ENCODE measurements around the gene B3GAT2. TPM values are rescaled to one million over a fixed set of nuclear protein-coding genes. Genes with fewer than 3 reads are reported as not detected.

The B3GAT2 gene
- total RNA-seq, 5 donors from 2014 or later (not counting 1 experiment from before 2014, with no cell fraction given), result not detected

GRCh38 chr6:70823651-70824050 is 133.2 kb downstream of the B3GAT2 start:
- peaks cover 0 to 2% of the 10 kb centered on the region in 2 donors for H3K36me3 ChIP-seq (ENCODE audit: control insufficient read depth in 2 of 2, extremely low read depth in 1 of 2, insufficient read depth in 1 of 2, low read length in 1 of 2)
- no peaks in the 10 kb centered on the region for H3K27me3 Mint-ChIP-seq
- peaks cover 34% of the 10 kb centered on the region for H3K36me3 Mint-ChIP-seq
- H3K4me1 ChIP-seq (ENCODE audit: control insufficient read depth in 1 of 2, extremely low read depth in 1 of 2, insufficient read depth in 2 of 2, low read length in 2 of 2), result no peaks in the 10 kb centered on the region
- no peaks in the 10 kb centered on the region for H3K9me3 ChIP-seq
- ChIA-PET CTCF (interaction anchor here in 1 of 2 donors (0.7 to 1.4 kb wide), 2 partner anchors 13 to 51 kb away, joined by 3 to 4 read pairs; no protein-coding TSS in a partner anchor), POLR2A (no interaction called here)
- no peak for ATAC-seq (replicated peaks in 1 of 4)
- no peak overlapping the region for H3K27ac Mint-ChIP-seq
- H3K27me3 ChIP-seq (replicated peaks in 1 of 2; ENCODE audit: control insufficient read depth in 2 of 2, extremely low read depth in 1 of 2, insufficient read depth in 2 of 2, low read length in 1 of 2), result no peaks in the 10 kb centered on the region
- H3K4me1 Mint-ChIP-seq, result peaks cover 0 to 9% (median 8%) of the 10 kb centered on the region in 3 donors
- no peak for DNase-seq
- WGBS (ENCODE audit: insufficient coverage), result no CpG with 5 or more reads among the region's 1 CpG
- H3K27ac ChIP-seq (ENCODE audit: low read length), result no peak overlapping the region
- H3K4me3 Mint-ChIP-seq, result no peak overlapping the region
- peaks cover 7 to 14% (median 8%) of the 10 kb centered on the region in 3 donors for H3K9me3 Mint-ChIP-seq
- H3K4me3 ChIP-seq (ENCODE audit: control insufficient read depth in 1 of 2, extremely low read depth in 1 of 2, low read length in 1 of 2), result no peak overlapping the region

GRCh38 chr6:70821751-70822150 is 135.1 kb downstream of the B3GAT2 start:
- CTCF ChIA-PET, result interaction anchor here in 1 of 2 donors (0.7 kb wide), 1 partner anchor 513 kb away, joined by 7 read pairs; no protein-coding TSS in a partner anchor

GRCh38 chr6:70820778-70821177 is 136.1 kb downstream of the B3GAT2 start:
- no peaks in the 10 kb centered on the region for H3K9me3 ChIP-seq
- peaks cover 0 to 5% (median 2%) of the 10 kb centered on the region in 3 donors for H3K4me1 Mint-ChIP-seq
- H3K4me3 ChIP-seq (ENCODE audit: control insufficient read depth in 1 of 2, extremely low read depth in 1 of 2, low read length in 1 of 2), result no peak overlapping the region
- no peak overlapping the region for H3K4me3 Mint-ChIP-seq
- H3K4me1 ChIP-seq (ENCODE audit: control insufficient read depth in 1 of 2, extremely low read depth in 1 of 2, insufficient read depth in 2 of 2, low read length in 2 of 2), result no peaks in the 10 kb centered on the region
- POLR2A ChIA-PET, result no interaction called here
- DNase-seq (no peak), ATAC-seq (replicated peaks in 1 of 4) (no peak)
- no peak overlapping the region for H3K27ac ChIP-seq (ENCODE audit: low read length)
- peaks cover 0 to 2% of the 10 kb centered on the region in 2 donors for H3K36me3 ChIP-seq (ENCODE audit: control insufficient read depth in 2 of 2, extremely low read depth in 1 of 2, insufficient read depth in 1 of 2, low read length in 1 of 2)
- no peaks in the 10 kb centered on the region for H3K27me3 Mint-ChIP-seq
- H3K27ac Mint-ChIP-seq, result no peak overlapping the region
- WGBS (ENCODE audit: insufficient coverage), result no CpG with 5 or more reads among the region's 2 CpGs
- H3K27me3 ChIP-seq (replicated peaks in 1 of 2; ENCODE audit: control insufficient read depth in 2 of 2, extremely low read depth in 1 of 2, insufficient read depth in 2 of 2, low read length in 1 of 2), result no peaks in the 10 kb centered on the region
- CTCF ChIA-PET, result no interaction called here
- peaks cover 29% of the 10 kb centered on the region for H3K36me3 Mint-ChIP-seq
- H3K9me3 Mint-ChIP-seq, result peaks cover 7 to 14% (median 8%) of the 10 kb centered on the region in 3 donors

More at GRCh38 chr6:70821751-70822150, 135.1 kb downstream of the B3GAT2 start:
- Mint-ChIP-seq H3K9me3 (peaks cover 7 to 14% (median 8%) of the 10 kb centered on the region in 3 donors), H3K36me3 (peaks cover 24% of the 10 kb centered on the region), H3K27me3 (no peaks in the 10 kb centered on the region), H3K4me1 (peaks cover 0 to 1% (median 0%) of the 10 kb centered on the region in 3 donors), H3K4me3 (no peak overlapping the region), H3K27ac (no peak overlapping the region)
- DNase-seq (no peak), ATAC-seq (replicated peaks in 1 of 4) (no peak)
- H3K4me3 ChIP-seq (ENCODE audit: control insufficient read depth in 1 of 2, extremely low read depth in 1 of 2, low read length in 1 of 2), result no peak overlapping the region
- no peaks in the 10 kb centered on the region for H3K9me3 ChIP-seq
- POLR2A ChIA-PET, result interaction anchor here in 1 of 2 donors (0.6 kb wide), 1 partner anchor 374 kb away, joined by 3 read pairs; no protein-coding TSS in a partner anchor
- no peaks in the 10 kb centered on the region for H3K4me1 ChIP-seq (ENCODE audit: control insufficient read depth in 1 of 2, extremely low read depth in 1 of 2, insufficient read depth in 2 of 2, low read length in 2 of 2)
- H3K36me3 ChIP-seq (ENCODE audit: control insufficient read depth in 2 of 2, extremely low read depth in 1 of 2, insufficient read depth in 1 of 2, low read length in 1 of 2), result peaks cover 0 to 2% of the 10 kb centered on the region in 2 donors
- H3K27me3 ChIP-seq (replicated peaks in 1 of 2; ENCODE audit: control insufficient read depth in 2 of 2, extremely low read depth in 1 of 2, insufficient read depth in 2 of 2, low read length in 1 of 2), result no peaks in the 10 kb centered on the region
- H3K27ac ChIP-seq (ENCODE audit: low read length), result no peak overlapping the region
- WGBS (ENCODE audit: insufficient coverage), result no CpG with 5 or more reads among the region's 2 CpGs

- no peak for DNase-seq
- Mint-ChIP-seq H3K27ac (no peak overlapping the region), H3K36me3 (peaks cover 28% of the 10 kb centered on the region), H3K4me3 (no peak overlapping the region), H3K4me1 (peaks cover 0 to 6% (median 3%) of the 10 kb centered on the region in 3 donors), H3K27me3 (no peaks in the 10 kb centered on the region), H3K9me3 (peaks cover 7 to 14% (median 8%) of the 10 kb centered on the region in 3 donors)
- WGBS (ENCODE audit: insufficient coverage), result 80% methylated on average over 1 of the region's 4 CpGs
- no peaks in the 10 kb centered on the region for H3K4me1 ChIP-seq (ENCODE audit: control insufficient read depth in 1 of 2, extremely low read depth in 1 of 2, insufficient read depth in 2 of 2, low read length in 2 of 2)
- ChIA-PET CTCF (interaction anchor here in 1 of 2 donors (0.7 kb wide), 2 partner anchors 32 to 1041 kb away, joined by 3 to 5 read pairs; no protein-coding TSS in a partner anchor), POLR2A (no interaction called here)
- H3K27me3 ChIP-seq (replicated peaks in 1 of 2; ENCODE audit: control insufficient read depth in 2 of 2, extremely low read depth in 1 of 2, insufficient read depth in 2 of 2, low read length in 1 of 2), result no peaks in the 10 kb centered on the region
- no peak for ATAC-seq (replicated peaks in 1 of 4)
- peaks cover 0 to 2% of the 10 kb centered on the region in 2 donors for H3K36me3 ChIP-seq (ENCODE audit: control insufficient read depth in 2 of 2, extremely low read depth in 1 of 2, insufficient read depth in 1 of 2, low read length in 1 of 2)
- H3K4me3 ChIP-seq (ENCODE audit: control insufficient read depth in 1 of 2, extremely low read depth in 1 of 2, low read length in 1 of 2), result no peak overlapping the region
- no peaks in the 10 kb centered on the region for H3K9me3 ChIP-seq
- no peak overlapping the region for H3K27ac ChIP-seq (ENCODE audit: low read length)
Measured at GRCh38 chr6:70819646-70820045, 137.2 kb downstream of the B3GAT2 start.

GRCh38 chr6:70813885-70814284 is 143.0 kb downstream of the B3GAT2 start:
- H3K4me1 Mint-ChIP-seq, result peaks cover 2 to 6% (median 5%) of the 10 kb centered on the region in 3 donors
- no peaks in the 10 kb centered on the region for H3K36me3 ChIP-seq (ENCODE audit: control insufficient read depth in 2 of 2, extremely low read depth in 1 of 2, insufficient read depth in 1 of 2, low read length in 1 of 2)
- POLR2A ChIA-PET, result no interaction called here

DNA sequence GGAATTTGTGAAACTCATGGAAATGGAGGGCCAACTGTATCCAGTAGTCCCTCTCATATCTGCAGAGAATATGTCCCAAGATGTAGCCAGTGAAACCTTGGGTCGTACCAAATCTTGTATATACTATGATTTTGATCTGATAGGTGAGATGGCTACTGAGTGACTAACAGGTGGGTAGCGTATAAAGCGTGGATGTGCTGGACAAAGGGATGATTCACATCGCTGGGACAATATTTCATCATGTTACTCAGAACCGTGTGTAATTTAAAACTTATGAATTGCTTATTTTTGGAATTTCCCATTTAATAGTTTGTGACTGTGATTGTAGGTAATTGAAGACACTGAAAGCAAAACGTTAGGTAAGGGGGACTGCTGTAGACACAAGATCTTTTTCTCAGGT is 145.1 kb downstream of the B3GAT2 start:
- Mint-ChIP-seq H3K4me1 (peaks cover 4 to 6% (median 5%) of the 10 kb centered on the region in 3 donors), H3K4me3 (no peak overlapping the region), H3K9me3 (no peaks in the 10 kb centered on the region), H3K27me3 (no peaks in the 10 kb centered on the region), H3K27ac (no peak overlapping the region), H3K36me3 (peaks cover 40% of the 10 kb centered on the region)
- WGBS (ENCODE audit: insufficient coverage), result 87% methylated on average over 3 of the region's 6 CpGs
- DNase-seq, result no peak
- no peaks in the 10 kb centered on the region for H3K27me3 ChIP-seq (replicated peaks in 1 of 2; ENCODE audit: control insufficient read depth in 2 of 2, extremely low read depth in 1 of 2, insufficient read depth in 2 of 2, low read length in 1 of 2)
- no peak for ATAC-seq (replicated peaks in 1 of 4)
- no peak overlapping the region for H3K4me3 ChIP-seq (ENCODE audit: control insufficient read depth in 1 of 2, extremely low read depth in 1 of 2, low read length in 1 of 2)
- H3K9me3 ChIP-seq, result no peaks in the 10 kb centered on the region
- H3K36me3 ChIP-seq (ENCODE audit: control insufficient read depth in 2 of 2, extremely low read depth in 1 of 2, insufficient read depth in 1 of 2, low read length in 1 of 2), result no peaks in the 10 kb centered on the region
- ChIA-PET CTCF (no interaction called here), POLR2A (no interaction called here)
- H3K4me1 ChIP-seq (ENCODE audit: control insufficient read depth in 1 of 2, extremely low read depth in 1 of 2, insufficient read depth in 2 of 2, low read length in 2 of 2), result no peaks in the 10 kb centered on the region
- no peak overlapping the region for H3K27ac ChIP-seq (ENCODE audit: low read length)

More at GRCh38 chr6:70813885-70814284, 143.0 kb downstream of the B3GAT2 start:
- DNase-seq (no peak), ATAC-seq (replicated peaks in 1 of 4) (no peak)
- Mint-ChIP-seq H3K4me3 (no peak overlapping the region), H3K36me3 (peaks cover 27% of the 10 kb centered on the region), H3K27ac (no peak overlapping the region), H3K27me3 (no peaks in the 10 kb centered on the region), H3K9me3 (no peaks in the 10 kb centered on the region)
- no peaks in the 10 kb centered on the region for H3K27me3 ChIP-seq (replicated peaks in 1 of 2; ENCODE audit: control insufficient read depth in 2 of 2, extremely low read depth in 1 of 2, insufficient read depth in 2 of 2, low read length in 1 of 2)
- H3K4me1 ChIP-seq (ENCODE audit: control insufficient read depth in 1 of 2, extremely low read depth in 1 of 2, insufficient read depth in 2 of 2, low read length in 2 of 2), result no peaks in the 10 kb centered on the region
- CTCF ChIA-PET, result no interaction called here
- no CpG with 5 or more reads among the region's 3 CpGs for WGBS (ENCODE audit: insufficient coverage)
- no peak overlapping the region for H3K27ac ChIP-seq (ENCODE audit: low read length)
- no peaks in the 10 kb centered on the region for H3K9me3 ChIP-seq
- H3K4me3 ChIP-seq (ENCODE audit: control insufficient read depth in 1 of 2, extremely low read depth in 1 of 2, low read length in 1 of 2), result no peak overlapping the region

Data from T-cell (primary cell).